NCI-H748 treated with DMSO at 0.1 percent for 48 hours (cell line): ENCODE results near the gene CELA2A.
"Not testable (repeated sequence)": the region's sequence is repeated elsewhere in the genome, so short reads cannot be mapped to it uniquely, and the experiment has no call there.

Experiments
- DNase-seq: peaks from one replicate; lab custom pipeline; 2025; lab: John Stamatoyannopoulos, UW

The CELA2A gene

GRCh38 chr1:15425521-15425920 lies 31.0 kb upstream of the CELA2A start:
- DNase-seq = no peak

- DNase-seq = no peak
Measured at GRCh38 chr1:15425958-15426357, 30.6 kb upstream of the CELA2A start.

DNA sequence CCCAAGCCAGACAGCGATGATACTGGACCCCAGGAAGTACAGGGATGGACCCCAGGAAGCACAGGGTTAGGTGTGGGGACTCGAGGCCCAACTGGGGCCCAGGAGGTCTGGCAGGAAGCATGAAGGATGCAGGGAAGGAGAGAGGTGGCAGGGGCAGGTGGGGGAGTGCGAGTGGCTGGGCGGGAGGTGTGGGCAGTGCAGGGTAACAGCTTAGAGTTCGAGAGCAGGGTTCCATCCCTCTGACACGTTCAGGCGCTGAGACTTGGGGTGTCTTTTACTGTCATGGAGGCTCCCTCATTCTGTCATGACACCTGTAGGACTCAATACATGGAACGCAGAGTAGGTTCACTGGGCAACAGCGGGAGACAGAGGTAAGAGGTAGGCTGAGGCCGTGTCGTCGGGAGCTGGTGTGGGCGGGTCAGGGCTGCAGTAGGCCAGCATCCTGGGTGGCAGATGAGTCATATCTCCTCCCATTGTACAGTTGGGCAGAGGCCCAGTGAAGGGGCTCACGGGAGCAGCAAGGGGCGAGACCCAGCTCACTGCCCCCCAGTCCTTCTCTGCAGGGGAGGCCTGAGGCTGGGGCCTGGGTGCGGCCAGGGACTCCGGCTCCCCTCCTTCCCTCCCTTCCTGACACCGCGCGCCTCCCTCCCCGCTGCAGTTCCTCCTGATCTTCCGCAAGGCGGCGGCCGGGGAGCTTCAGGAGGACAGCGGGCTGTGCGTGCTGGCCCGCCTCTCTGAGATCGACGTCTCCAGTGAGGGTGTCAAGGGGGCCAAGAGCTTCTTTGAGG lies 29.8 kb upstream of the CELA2A start:
- DNase-seq = no peak

DNA sequence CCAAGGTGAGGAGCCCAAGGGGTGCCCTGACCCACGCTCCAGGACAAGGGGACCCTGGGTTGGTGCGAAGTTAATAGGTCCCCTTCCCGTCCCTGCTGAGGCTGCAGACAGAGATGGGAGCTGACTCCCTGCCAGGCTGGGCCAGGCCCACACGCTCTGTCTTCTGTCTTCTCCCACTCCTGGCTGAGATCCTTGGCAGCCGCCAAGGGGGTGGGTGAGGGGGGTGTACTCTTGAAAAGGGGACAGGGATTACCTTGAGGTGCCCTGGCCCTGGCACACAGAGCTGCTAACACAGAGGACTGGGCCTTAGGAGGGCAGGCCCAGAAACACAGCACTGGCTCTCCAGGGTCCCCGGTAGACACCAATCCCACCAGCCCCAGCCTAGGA lies 29.3 kb upstream of the CELA2A start:
- no peak for DNase-seq

DNA sequence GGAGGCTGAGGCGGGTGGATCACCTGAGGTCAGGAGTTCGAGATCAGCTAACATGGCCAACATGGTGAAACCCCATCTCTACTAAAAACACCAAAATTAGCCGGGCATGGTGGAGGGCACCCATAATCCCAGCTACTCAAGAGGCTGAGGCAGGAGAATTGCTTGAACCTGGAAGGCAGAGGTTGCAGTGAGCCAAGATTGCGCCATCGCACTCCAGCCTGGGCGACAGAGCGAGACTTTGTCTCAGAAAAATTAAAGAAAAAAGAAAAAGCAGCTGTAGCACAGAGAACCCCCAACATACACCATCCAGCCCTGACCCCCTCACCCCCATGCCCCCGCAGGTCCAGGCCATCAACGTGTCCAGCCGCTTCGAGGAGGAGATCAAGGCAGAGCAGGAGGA lies 28.3 kb upstream of the CELA2A start:
- not testable (repeated sequence) for DNase-seq

- DNase-seq = no peak
Measured at GRCh38 chr1:15428815-15429435, 27.6 kb upstream of the CELA2A start.

GRCh38 chr1:15429701-15430149 lies 26.8 kb upstream of the CELA2A start:
- DNase-seq = no peak

DNA sequence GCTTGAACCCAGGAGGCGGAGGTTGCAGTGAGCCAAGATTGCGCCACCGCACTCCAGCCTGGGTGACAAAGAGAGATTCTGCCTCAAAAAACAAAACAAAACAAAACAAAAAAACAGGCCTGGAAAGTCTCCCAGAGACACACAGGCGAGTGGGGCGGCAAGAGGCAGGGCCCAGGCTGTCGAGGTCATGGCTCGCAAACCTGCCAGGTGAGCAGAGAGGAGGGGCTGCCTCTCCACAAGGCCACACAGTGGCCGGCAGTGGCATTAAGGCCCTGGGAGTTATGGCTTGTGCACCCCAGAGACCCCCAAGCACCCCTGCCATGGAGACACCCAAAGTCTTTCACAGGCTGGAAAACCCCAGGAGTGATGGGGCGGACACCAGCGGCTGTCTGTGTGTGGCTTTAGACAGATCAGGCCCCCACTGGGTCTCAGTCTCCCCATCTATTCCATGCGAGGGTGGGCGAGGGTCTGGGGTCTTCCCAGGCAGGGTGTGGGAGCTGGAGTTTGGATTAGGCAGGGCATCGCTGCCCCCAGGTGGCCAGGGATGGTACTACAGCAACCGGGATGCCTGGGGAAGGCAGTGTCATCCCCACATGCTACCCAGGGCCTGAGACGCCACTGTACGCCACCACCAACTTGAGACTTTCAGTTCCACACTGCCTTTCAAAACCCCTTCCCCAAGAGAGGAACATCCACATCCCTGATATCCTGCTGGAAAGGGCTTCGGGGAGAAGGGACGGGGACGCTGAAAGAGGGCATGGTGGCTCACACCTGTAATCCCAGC lies 25.6 kb upstream of the CELA2A start:
- DNase-seq = no peak

- no peak for DNase-seq
Measured at GRCh38 chr1:15431571-15431948, 25.0 kb upstream of the CELA2A start.

- DNase-seq = no peak
Measured at GRCh38 chr1:15432324-15432723, 24.2 kb upstream of the CELA2A start.

GRCh38 chr1:15433471-15433870 lies 23.1 kb upstream of the CELA2A start:
- DNase-seq = no peak

DNA sequence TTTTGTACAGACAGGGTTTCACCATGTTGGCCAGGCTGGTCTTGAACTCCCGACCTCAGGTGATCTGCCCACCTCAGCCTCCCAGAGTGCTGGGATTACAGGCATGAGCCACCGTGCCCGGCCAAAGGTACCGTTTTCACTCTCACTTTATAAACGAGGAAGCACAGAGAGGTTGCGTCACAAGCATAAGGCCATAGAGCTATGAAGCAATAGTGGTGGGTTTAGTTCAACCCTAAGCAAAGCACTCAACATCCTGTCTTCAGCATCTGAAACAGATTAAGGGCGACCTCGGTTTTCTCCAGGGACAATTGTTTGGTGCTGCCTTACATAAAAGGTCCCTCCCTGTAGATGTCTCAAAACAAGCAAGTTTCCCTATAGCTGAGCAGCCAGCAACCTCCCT lies 21.8 kb upstream of the CELA2A start:
- not testable (repeated sequence) for DNase-seq

GRCh38 chr1:15435239-15436077 lies 21.1 kb upstream of the CELA2A start:
- no peak for DNase-seq

- no peak for DNase-seq
Measured at GRCh38 chr1:15436881-15437442, 19.6 kb upstream of the CELA2A start.

- no peak for DNase-seq
Measured at GRCh38 chr1:15439325-15439724, 17.2 kb upstream of the CELA2A start.

GRCh38 chr1:15440357-15440756 lies 16.2 kb upstream of the CELA2A start:
- DNase-seq = no peak

DNA sequence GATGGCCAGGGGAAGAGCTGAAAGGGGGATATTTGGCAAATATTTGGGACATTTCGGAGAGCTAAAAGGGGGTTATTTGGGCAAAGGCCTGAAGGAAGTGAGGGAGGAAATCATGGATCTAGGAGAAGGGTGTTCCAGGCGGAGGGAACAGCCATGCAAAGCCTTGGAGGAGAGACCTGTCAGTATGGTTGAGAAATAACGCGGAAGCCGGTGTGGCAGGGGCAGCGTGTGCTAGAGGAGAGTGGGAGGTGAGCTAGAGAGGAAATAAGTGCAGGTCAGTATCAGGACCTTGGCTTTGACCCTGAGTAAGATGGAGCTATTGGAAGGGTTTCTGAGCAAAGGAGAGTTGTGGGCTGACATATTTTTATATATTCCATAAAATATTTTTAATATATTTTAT lies 15.3 kb upstream of the CELA2A start:
- DNase-seq = no peak

DNA sequence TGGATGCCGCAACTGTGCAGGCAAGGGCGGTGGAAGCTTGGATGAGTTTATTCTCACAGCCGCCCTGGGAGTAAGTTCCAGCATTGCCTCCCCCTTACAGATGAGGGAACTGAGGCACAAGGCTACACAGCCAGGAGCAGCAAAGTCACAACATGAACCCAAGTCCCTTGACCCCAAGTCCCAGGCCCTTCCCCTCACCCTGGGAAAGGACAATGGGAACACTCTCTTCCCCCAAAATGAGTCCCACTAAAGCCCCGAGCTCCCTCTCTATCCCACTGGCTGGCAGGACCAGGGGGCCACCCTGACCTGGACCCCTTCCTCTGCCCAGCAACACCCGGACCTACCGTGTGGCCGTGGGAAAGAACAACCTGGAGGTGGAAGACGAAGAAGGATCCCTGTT lies 14.4 kb upstream of the CELA2A start:
- no peak for DNase-seq

DNA sequence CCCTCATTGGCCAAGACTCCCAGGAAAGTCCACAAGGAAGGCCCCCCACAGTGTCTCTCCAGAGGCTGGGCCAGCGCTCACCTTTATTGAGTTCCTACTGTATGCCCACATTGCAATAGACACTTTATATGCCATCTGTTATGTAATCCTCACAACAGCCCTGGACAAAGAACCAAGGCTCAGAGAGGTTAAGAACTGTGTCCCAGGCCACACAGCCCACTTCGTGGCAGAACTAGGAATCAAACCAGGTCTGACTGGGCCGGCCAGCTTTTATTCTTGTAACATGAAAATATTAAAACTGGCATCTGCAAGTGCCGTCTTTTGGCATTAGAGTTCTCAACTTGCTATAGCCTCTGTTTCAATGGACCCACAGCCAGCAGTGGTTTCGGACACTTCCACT lies 13.8 kb upstream of the CELA2A start:
- DNase-seq = no peak

DNA sequence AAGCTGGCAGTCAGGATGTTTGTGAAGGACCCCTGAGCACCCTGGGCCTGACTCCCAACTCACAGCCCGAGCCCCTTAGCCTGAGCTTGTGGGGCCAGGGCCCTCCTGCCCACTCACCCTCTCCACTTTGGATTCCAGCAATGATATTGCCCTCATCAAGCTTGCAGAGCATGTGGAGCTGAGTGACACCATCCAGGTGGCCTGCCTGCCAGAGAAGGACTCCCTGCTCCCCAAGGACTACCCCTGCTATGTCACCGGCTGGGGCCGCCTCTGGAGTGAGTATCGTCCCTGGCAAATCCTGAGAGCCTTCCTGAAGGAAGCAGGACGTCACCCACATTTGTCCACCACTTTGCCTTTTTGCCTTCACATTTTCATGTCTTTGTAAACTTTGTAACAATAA lies 13.3 kb upstream of the CELA2A start:
- DNase-seq = no peak

DNA sequence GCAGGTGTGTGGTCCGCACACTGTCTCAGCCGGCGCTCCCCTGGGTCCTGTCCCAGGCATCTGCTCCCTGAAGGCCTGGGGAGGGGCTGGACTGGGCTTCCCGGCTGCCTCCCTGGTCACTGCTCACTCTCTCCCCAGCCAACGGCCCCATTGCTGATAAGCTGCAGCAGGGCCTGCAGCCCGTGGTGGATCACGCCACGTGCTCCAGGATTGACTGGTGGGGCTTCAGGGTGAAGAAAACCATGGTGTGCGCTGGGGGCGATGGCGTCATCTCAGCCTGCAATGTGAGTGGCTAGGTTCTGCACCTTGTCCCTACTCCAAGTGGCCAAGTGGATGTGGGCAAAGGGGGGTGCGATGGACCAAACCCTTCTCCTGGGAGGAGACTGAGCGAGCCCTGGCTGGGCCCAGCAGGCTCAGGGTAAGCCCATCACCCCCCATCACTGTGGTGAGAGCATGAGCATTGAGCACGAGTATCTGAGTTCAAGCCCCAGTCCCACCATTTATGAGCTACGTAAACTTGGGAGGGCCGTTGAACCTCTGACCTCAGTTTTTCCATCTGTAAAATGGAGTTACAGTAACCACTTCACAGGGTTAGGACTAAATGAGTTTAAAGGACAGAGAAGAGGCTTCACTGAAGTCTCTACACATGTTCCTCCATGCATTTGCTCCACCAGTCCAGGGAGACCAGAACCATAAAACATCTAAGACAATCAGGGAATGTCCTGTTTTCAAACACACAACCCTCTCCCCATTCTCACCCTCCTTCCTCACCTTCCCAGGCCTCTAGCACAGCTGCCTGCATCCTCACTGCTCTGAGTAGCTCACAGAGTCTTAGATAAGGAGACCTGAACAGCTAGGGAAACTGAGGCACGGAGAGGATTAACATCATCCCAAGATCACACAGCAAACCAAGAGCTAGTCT lies 11.8 kb upstream of the CELA2A start:
- DNase-seq = no peak
